Muscle layer of colon (tissue), 2 donors: Measurements from ENCODE around the gene PSMA6.
"Not testable (repeated sequence)": the region's sequence is repeated elsewhere in the genome, so short reads cannot be mapped to it uniquely, and the experiment has no call there.

ENCODE experiments used
- H3K27ac ChIP-seq: one replicate; pipeline ENCODE4 v1.7.0; 2013; ENCODE audit warnings: low read depth, mild to moderate bottlenecking, low read length, moderate library complexity
- H3K27me3 ChIP-seq, 2 donors: one replicate each; pipeline ENCODE4 v1.7.0; 2013; ENCODE audit warnings: low read length in 2 of 2, mild to moderate bottlenecking in 2 of 2; ENCODE audit not compliant: insufficient read depth in 2 of 2, control insufficient read depth in 1 of 2
- H3K36me3 ChIP-seq: one replicate; pipeline ENCODE4 v1.7.0; 2013; ENCODE audit warnings: mild to moderate bottlenecking, low read length; ENCODE audit not compliant: insufficient read depth
- H3K4me1 ChIP-seq: one replicate; pipeline ENCODE4 v1.7.0; 2013; ENCODE audit warnings: mild to moderate bottlenecking, low read length; ENCODE audit not compliant: insufficient read depth
- H3K4me3 ChIP-seq, 2 donors: one replicate each; pipeline ENCODE4 v1.7.0; 2013; ENCODE audit warnings: low read length in 2 of 2, low read depth in 1 of 2, mild to moderate bottlenecking in 1 of 2, moderate library complexity in 1 of 2
- H3K9ac ChIP-seq: one replicate; pipeline ENCODE4 v1.7.0; 2013; ENCODE audit warnings: low read length
- H3K9me3 ChIP-seq: one replicate; pipeline ENCODE4 v1.7.0; 2013; ENCODE audit warnings: mild to moderate bottlenecking, low read length
- donor health status: abdominal sarcoma.
- donor health status: Adenocarcinoma of cecum.

PSMA6 gene

GRCh38 chr14:35300228-35300627, 8.0 kb downstream of the PSMA6 start:
- Histone ChIP-seq H3K4me1 (peaks cover 28% of the 10 kb centered on the region), H3K27ac (no peak overlapping the region), H3K4me3 (no peak overlapping the region), H3K9ac (no peak overlapping the region), H3K9me3 (no peaks in the 10 kb centered on the region), H3K36me3 (no peaks in the 10 kb centered on the region), H3K27me3 (no peaks in the 10 kb centered on the region)

- not testable (repeated sequence) for H3K27me3 ChIP-seq, H3K4me3 ChIP-seq, H3K9ac ChIP-seq, H3K27ac ChIP-seq, H3K9me3 ChIP-seq, H3K36me3 ChIP-seq
- peaks cover 22% of the 10 kb centered on the region for H3K4me1 ChIP-seq
These were observed 9.2 kb downstream of the PSMA6 start for GRCh38 chr14:35301334-35301733.

GRCh38 chr14:35301735-35302528, 9.8 kb downstream of the PSMA6 start:
- Histone ChIP-seq H3K9ac (no peak overlapping the region), H3K9me3 (no peaks in the 10 kb centered on the region), H3K4me1 (peaks cover 22% of the 10 kb centered on the region), H3K27ac (no peak overlapping the region), H3K27me3 (no peaks in the 10 kb centered on the region), H3K36me3 (no peaks in the 10 kb centered on the region), H3K4me3 (no peak overlapping the region)

- Histone ChIP-seq H3K4me1 (peaks cover 22% of the 10 kb centered on the region), H3K27ac (peak overlapping the region; percentile 12)
These were observed 11.2 kb downstream of the PSMA6 start for GRCh38 chr14:35303149-35303935.

GRCh38 chr14:35304812-35305462, 12.8 kb downstream of the PSMA6 start:
- H3K27ac ChIP-seq: no peak overlapping the region
- no peaks in the 10 kb centered on the region for H3K27me3 ChIP-seq
- no peaks in the 10 kb centered on the region for H3K9me3 ChIP-seq
- no peak overlapping the region for H3K9ac ChIP-seq
- peaks cover 11% of the 10 kb centered on the region for H3K36me3 ChIP-seq
- H3K4me3 ChIP-seq: no peak overlapping the region
- H3K4me1 ChIP-seq: peaks cover 22% of the 10 kb centered on the region

More at GRCh38 chr14:35303149-35303935, 11.2 kb downstream of the PSMA6 start:
- no peak overlapping the region for H3K9ac ChIP-seq
- H3K27me3 ChIP-seq: no peaks in the 10 kb centered on the region
- no peaks in the 10 kb centered on the region for H3K36me3 ChIP-seq
- H3K9me3 ChIP-seq: no peaks in the 10 kb centered on the region
- H3K4me3 ChIP-seq: no peak overlapping the region

- H3K9me3 ChIP-seq: no peaks in the 10 kb centered on the region
- peaks cover 21% of the 10 kb centered on the region for H3K4me1 ChIP-seq
- no peak overlapping the region for H3K9ac ChIP-seq
- no peaks in the 10 kb centered on the region for H3K27me3 ChIP-seq
- H3K4me3 ChIP-seq: no peak overlapping the region
- H3K36me3 ChIP-seq: peaks cover 18% of the 10 kb centered on the region
- no peak overlapping the region for H3K27ac ChIP-seq
These were observed 13.5 kb downstream of the PSMA6 start for GRCh38 chr14:35305633-35306032.

GRCh38 chr14:35306114-35306513, 13.9 kb downstream of the PSMA6 start:
- Histone ChIP-seq H3K36me3 (peaks cover 23% of the 10 kb centered on the region), H3K4me1 (peaks cover 18% of the 10 kb centered on the region), H3K9ac (no peak overlapping the region), H3K27me3 (no peaks in the 10 kb centered on the region), H3K27ac (no peak overlapping the region), H3K9me3 (no peaks in the 10 kb centered on the region), H3K4me3 (no peak overlapping the region)

- Histone ChIP-seq H3K36me3 (peaks cover 44% of the 10 kb centered on the region), H3K9ac (no peak overlapping the region), H3K27me3 (no peaks in the 10 kb centered on the region), H3K4me1 (no peaks in the 10 kb centered on the region), H3K4me3 (no peak overlapping the region), H3K9me3 (no peaks in the 10 kb centered on the region), H3K27ac (no peak overlapping the region)
These were observed 25.6 kb downstream of the PSMA6 start for GRCh38 chr14:35317820-35318219.

- Histone ChIP-seq H3K4me3 (no peak overlapping the region), H3K27me3 (no peaks in the 10 kb centered on the region), H3K36me3 (peaks cover 30% of the 10 kb centered on the region), H3K4me1 (no peaks in the 10 kb centered on the region), H3K27ac (no peak overlapping the region), H3K9ac (no peak overlapping the region), H3K9me3 (no peaks in the 10 kb centered on the region)
These were observed 27.3 kb downstream of the PSMA6 start for GRCh38 chr14:35319509-35319908.

GRCh38 chr14:35320472-35320871, 28.3 kb downstream of the PSMA6 start:
- H3K27ac ChIP-seq: no peak overlapping the region
- no peak overlapping the region for H3K4me3 ChIP-seq
- H3K4me1 ChIP-seq: no peaks in the 10 kb centered on the region
- no peak overlapping the region for H3K9ac ChIP-seq
- no peaks in the 10 kb centered on the region for H3K9me3 ChIP-seq
- no peaks in the 10 kb centered on the region for H3K27me3 ChIP-seq
- H3K36me3 ChIP-seq: peaks cover 20% of the 10 kb centered on the region

GRCh38 chr14:35326375-35326774, 34.2 kb downstream of the PSMA6 start:
- no peaks in the 10 kb centered on the region for H3K27me3 ChIP-seq
- no peaks in the 10 kb centered on the region for H3K36me3 ChIP-seq
- H3K27ac ChIP-seq: no peak overlapping the region
- H3K9ac ChIP-seq: no peak overlapping the region
- H3K4me3 ChIP-seq: no peak overlapping the region
- no peaks in the 10 kb centered on the region for H3K9me3 ChIP-seq
- H3K4me1 ChIP-seq: no peaks in the 10 kb centered on the region
